Epidermal melanocyte (primary cell): ENCODE data around the gene VPS33A.
"Not testable (repeated sequence)": the region's sequence is repeated elsewhere in the genome, so short reads cannot be mapped to it uniquely, and the experiment has no call there.

Experiments used
- DNase-seq: peaks from one replicate; pipeline ENCODE4 v3.0.0; 2011; ENCODE audit warnings: low spot score; ENCODE audit not compliant: insufficient read length

Gene VPS33A

DNA sequence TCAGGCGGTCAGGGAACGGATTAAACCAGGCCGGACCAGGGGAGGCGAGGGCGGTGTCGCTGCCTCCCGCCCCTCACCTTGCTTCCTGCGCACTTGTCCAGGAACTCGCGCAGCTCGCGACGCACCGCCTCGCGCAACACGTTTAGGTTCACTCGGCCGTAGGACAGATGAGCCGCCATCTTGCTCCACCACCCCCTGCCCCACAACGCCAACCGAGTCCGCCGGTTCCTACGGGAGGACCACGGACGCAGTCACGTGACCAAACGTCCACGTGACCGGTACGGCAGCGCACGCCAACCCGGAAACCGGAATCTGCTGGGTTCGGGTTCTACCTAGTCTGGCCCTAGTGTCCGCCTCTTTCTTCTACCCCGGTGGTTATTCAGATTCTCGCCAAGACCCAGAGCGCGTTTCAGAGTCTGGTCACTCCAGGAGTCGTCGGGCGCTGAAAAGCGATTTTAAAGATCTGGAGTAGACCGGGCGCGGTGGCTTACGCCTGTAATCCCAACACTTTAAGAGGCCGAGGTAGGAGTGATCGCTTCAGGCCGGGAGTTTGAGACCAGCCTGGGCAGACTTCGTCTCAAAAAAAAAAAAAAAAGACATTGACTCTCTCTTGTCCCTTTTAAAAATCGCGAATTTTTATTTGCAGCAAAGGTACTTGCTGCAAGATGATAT lies at the start of gene VPS33A:
VPS33A (minus strand) TSS at position 265 of the 672 bp plus-strand sequence; CDS start at position 179, 86 bp downstream.
- peak; percentile 94 for DNase-seq

DNA sequence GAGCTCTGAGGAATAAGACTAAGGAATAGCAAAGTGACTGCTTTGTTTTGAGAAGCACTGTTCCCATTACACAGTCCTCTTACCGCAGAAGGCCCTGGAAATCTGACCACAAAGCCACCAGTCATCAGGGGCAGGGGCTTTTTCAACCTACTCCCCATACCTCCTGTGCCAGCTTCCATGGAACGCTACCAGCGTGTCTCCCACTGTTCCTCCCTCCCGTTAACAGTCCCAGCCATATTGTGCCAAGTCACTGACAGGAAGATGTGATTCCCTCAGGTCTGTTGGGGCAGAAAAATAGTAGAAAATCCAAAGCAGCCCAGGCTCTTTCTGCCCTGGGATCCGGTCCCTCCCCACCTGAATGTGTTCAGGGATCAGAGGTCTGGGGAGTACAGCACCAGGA lies 46.6 kb upstream of the VPS33A start:
- DNase-seq = no peak

DNA sequence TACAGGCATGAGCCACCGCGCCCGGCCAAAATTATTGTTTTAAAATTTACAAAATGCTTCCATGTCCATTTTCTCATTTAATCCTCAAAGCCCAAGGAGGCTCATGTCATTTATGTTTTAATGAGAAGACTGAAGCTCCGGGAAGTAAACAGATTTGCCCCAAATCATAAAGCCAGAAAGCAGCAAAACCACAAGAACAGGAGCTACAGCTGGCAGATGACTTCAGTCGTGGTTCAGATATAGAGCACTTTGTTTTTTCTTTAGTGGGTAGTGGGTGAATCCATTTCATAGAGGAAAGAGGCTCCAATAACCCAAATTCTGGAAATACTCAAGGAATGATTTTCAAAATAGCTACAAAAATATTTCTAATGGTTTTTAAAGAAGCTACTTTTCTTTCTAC lies 45.4 kb upstream of the VPS33A start:
- DNase-seq = no peak

DNA sequence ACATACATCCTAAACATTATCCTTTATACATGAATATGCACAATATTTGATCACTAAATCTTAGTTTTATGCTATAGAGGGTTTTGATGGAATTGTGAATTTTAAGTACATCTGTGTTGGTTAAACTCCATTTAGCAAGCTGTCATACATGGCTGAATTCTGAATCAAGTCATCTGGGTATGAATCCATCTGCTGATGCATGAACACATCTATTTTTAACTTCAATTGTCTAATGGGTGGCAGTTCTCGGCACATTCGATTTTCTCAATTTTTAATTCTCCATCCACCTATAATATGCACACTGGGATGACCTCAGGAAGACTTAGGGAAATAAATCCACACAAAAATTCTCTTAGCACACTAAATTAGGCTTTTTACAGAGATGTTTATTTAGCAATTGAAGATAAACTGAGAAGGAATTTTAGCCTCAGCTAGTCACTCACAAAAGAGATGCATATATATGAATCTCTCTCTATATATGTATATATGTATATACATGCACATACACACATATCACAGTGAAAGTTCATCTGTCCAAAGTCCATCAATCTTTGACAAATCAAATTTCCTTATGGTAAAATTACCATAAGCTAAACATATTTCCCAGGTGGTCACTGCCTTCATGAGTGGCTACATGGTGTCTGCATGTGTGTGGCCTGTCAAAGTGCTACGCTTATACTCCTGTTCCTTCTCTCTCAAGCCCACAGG lies 44.5 kb upstream of the VPS33A start:
- DNase-seq = no peak

DNA sequence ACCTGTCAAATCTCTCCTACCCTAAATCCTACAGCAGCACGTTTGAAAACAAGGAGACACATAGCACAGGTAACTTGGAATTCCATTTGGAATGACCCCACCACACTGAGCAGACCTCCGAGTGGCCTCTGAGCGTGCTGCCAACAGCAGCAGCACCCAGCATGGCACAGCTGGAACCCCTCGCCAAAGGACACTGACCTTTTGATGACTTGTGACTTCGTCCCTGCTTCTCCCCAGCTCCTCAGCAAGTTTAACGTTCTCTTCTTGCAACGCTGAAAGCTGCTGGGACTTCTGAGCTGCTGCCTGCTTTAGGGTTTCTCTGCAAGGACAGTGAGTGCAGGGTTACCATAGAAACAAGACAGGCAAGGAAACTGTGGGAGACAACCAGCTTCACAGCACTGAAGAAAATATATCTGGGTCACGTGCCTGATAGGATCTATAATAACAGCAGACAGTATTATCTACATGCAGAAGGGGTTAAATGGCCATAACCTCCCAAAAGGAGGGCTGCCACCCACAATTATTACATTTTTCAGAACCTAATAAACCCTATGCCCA lies 43.3 kb upstream of the VPS33A start:
- DNase-seq = no peak

DNA sequence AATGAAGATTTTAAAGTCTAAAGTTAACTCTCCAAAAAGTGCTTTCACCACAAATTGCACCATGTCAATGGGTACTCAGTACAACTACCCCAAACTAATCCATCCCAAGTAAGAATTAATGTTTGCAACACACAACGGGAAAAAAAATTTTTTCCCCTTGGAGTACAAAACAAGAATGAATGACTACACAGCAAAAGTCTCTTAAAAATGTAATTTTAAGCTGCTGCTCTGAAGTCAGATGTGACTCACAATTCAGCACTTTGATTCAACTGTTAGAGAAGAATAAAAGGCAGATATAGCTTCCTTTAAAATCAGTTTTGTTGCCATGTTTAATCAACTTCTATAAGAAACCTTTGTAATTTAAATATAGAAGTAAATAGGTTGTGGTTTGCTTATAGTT lies 42.5 kb upstream of the VPS33A start:
- DNase-seq = no peak

DNA sequence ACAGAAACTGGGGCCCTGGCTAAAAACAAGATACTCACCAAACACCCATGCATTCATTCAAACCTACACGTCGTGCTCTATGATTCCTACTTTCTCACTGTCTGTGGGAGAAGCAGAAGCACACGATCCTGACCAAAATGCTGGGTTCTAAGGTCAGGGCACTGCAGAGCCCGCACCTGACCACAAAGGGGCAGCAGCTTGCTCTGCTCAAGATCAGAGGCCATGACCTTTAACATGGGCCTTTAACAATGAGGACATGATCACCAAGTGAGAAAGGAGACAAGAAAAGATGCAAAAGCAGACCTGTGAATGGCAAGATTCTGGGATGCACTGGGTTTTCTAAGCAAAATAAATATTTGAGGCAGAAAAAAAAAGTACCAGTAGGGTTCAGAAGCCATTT lies 40.1 kb upstream of the VPS33A start:
- DNase-seq = no peak

DNA sequence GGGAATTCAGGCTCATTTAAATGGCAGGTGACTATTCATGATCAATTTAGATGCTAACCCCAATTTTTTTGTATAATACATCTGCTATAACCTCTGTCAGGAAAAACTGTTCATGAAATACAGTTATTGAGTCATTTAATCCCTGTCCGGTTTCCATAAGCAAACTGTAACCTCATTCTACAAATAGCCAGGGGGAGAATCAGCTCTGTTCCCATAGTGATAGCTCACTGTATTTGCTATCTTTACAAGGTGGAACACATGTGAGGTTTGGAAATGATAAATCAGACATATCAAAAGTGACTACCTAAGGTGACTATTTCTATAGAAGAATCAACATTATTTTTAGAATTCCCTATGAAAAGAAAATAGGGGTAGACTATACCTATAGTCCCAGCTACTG lies 38.6 kb upstream of the VPS33A start:
- DNase-seq = no peak

DNA sequence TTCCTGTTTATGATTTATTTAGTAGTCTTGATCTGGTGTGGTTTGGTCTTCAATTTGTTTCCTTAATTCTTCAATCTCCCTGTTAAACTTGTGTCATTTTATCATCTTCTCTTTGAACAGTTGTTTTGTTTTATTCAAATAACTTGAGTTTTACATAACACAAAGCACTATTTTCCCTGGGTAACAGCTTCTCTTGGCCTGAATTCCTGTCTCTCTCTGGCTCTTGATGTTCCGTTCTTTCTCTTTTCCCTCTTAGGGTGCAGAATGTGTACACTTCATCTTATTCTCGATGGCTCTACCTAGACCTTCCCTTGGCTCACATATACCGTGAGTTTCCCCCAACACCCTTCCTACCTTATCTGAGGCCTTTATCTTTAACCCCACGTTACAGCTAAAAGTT lies 36.8 kb upstream of the VPS33A start:
- DNase-seq = no peak

DNA sequence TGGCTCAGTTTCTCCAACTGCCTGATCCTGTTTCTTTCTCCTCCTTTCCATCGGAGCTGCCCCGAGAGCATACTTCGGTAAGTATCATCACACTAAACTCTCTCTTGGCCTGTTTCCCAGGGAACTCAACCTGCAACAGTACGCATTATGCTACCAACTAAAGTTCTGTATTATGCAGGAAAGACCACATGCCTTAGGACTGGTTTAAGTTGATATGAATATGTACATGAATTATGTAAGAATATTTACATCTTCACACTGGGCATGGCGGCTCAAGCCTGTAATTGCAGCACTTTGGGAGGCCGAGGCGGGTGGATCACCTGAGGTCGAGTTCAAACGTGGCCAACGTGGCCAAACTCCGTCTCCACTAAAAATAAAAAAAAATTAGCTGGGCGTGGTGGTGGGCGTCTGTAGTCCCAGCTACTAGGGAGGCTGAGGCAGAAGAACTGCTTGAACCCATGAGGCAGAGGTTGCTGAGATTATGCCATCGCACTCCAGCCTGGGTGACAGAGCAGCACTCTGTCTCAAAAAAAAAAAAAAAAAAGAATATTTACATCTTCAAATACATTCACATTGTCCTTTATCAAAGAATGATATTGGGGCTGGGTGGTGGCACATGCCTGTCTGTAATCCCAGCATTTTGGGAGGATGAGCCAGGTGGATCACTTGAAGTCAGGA lies 31.9 kb upstream of the VPS33A start:
- no peak for DNase-seq

DNA sequence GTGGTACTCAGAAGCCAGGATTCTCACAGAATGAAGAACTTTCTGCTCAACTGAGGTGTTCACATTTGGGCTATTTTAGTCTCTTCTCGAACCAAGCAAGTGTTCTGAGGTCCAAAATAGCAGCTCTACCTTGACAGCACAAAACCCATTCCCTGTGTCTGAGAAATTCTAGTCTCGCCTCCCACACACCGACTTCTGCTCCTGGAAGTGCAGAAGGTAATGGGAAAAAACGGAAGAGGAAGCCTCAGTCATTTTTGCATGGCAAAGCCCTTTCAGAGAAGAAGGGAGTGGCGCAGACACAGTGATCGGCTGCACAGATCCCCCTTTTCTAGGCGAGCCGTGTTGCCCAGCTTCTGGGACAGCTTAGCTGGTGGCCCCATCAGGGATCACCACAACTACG lies 31.2 kb upstream of the VPS33A start:
- DNase-seq = no peak

DNA sequence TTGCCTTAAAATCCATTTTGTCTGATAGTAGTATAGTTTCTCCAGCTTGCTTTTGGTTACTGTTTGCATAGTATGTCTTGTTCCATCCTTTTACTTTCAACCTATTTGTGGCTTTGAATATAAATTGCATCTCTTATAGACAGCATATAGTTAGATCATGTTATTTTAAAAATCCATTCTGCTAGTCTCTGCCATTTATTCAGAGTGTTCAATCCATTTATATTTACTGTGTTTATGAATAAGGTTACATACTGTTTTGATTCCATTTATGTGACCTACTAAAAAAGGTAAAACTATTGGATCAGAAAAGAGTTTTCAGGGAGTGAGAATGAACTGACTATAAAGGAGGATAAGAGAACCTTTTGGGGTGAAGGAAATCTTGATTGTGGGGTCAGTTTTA lies 29.6 kb upstream of the VPS33A start:
- no peak for DNase-seq

DNA sequence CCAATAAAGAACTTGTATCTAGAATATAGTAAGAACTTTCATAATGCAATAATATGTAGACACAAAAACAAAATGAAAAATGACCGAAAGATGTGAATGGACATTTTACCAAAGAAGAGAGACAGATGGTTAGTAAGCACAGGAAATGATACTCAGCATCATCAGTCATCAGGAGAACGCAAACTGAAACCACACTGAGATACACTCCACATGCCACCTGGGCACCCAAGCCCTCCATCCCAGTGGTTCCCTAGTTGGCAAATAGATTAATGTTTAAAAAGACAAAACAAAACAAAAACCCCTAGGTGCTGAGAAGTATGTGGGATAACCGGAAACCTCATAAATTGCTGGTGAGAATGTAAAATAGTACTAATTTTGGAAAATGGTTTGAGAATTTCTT lies 26.8 kb upstream of the VPS33A start:
- DNase-seq = no peak

DNA sequence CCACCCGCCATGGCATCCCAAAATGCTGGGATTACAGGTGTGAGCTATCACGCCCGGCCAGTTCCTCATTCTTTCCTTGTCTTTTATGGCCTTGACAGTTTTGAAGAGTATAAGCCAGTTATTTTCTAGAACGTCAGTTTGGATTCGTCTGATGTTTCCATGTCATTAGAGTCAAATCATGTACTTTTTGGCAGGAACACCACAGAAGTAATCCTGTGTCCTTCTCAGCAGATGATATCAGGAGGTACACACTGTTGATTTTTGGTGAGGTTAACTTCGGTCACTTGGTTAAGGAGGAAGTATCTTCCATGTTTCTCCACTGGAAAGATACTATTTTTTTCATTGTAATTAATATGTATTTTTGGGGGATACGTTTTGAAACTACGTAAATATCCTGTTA lies 25.1 kb upstream of the VPS33A start:
- DNase-seq = no peak

DNA sequence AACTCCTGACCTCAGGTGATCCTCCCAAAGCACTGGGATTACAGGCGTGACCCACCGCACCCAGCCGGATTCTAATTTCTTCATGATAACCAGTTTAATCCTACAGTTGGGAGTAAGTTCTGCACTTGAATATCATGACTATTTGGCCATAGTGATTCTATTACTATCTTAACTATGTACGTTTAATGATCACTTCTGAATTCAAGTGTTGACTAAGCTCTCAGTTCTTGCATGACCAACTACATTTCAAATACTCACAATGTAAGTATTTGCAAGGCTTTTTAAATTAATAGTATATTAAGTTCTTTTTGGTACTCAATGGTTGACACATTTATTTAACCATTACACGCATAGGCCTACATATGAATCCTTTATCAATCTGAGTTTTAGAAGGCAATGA lies 17.4 kb upstream of the VPS33A start:
- no peak for DNase-seq

DNA sequence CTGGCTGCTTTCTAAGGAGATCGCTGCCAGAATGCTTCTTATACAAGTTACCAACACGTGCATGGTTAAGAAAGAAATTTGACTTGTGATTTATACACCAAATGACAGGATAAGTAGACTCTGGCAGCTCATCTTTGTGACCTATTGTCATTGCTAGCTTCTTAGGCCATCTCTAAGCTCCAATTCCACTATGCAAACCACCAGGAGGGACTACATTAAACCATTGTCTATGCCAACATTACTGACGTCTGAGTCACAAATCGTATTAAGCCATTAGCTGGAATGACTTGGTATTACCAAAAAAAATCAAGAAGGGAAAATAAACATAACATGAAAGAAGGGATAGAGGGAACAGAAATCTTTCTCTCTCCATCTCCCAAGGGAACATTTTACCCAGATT lies 15.8 kb upstream of the VPS33A start:
- no peak for DNase-seq

DNA sequence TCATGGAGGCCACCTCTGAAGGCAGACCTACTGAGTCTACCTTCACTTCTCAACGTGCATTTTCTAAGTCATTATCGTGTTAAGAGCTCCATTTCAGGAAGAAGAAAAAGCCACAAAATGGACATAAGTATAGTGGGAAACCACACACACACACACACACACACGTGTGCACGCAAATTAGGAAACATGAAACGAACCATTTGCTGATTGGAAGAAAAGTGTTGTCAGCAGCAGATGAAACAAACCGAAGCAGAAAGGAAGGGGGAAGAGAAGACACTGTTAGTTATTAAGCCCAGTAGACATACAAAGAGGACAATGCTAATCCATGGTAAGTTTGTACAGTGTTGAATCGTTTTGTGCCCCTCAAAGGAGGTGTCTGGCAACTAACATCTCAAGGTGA lies 9.9 kb upstream of the VPS33A start:
- DNase-seq = no peak

DNA sequence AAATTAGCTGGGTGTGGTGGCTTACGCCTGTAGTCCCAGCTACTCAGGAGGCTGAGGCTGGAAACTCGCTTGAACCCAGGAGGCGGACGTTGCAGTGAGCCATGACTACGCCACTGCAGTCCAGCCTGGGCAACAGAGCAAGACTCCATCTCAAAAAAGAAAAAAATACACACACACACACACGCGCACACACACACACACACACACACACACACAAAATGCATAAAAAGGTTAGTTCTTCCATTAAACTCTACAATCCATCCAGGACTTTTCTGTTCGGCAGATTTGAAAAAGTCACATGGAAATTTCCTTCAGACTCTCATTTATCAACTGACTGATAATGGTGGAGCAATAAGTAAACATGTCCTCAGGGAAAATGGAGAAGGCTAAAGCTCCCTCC lies 9.2 kb upstream of the VPS33A start:
- DNase-seq = no peak

DNA sequence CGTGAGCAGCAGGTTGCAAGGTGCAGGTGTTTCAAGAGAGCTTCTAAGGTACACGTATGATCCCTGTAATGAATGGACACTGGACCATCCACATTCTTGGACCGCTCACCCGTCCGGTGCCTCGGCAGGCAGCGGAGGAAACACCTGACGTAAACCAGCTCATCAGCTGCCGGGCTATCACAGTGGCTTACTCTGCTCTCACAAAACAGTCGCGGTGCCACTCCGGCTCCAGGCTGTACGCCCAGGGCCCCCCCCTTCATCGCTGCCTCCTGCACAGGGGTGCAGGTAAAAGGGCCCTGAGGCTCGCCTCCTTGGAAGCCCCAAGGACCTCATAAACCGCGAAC lies 436 bp downstream of the VPS33A start:
- no peak for DNase-seq

DNA sequence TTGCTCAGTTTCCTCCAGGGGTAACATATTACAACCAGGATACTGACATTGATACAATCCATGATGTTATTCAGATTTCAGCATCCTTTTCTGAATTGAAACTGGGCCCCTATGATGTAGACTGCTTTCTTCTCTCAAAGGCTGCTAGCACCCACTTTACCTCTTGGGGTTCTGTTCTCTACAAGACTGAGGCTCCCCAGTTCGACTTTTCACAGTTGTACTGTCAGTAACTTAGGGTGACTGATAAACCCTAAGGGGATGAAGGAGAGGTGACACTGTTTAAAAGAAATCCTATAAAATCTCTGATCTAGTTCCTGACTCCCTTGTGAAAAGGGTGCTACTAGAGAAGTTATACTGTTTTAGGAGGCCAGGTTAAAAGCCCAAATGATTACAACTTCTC lies 818 bp downstream of the VPS33A start:
- DNase-seq = no peak

DNA sequence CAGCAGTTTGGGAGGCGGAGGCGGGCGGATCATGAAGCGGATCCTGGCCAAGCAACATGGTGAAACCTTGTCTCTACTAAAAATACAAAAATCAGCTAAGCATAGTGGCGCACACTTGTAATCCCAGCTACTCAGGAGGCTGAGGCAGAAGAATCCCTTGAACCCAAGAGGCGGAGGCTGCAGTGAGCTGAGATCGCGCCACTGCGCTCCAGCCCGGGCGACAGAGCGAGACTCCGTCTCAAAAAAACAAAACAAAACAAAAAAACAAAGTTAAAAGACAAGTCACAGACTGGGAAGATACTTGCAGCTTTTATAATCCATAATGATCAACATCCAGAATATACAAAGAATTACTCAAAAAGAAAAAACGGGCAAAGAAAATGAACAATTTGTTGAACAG lies 5.6 kb downstream of the VPS33A start:
- DNase-seq = not testable (repeated sequence)

DNA sequence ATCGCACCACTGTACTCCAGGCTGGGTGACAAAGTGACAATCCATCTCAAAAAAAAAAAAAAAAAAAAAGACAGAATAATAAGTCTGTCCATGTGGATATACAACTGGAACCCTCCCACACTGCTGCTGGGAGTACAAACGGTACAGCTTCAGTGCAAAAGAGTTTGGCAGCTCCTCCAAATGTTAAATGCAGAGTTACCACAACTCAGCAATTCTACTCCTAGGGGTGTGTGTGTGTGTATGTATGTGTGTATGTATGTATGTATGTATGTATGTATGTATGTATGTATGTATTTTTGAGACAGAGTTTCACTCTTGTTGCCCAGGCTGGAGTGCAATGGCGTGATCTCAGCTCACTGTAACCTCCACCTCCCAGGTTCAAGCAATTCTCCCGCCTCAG lies 7.4 kb downstream of the VPS33A start:
- not testable (repeated sequence) for DNase-seq

DNA sequence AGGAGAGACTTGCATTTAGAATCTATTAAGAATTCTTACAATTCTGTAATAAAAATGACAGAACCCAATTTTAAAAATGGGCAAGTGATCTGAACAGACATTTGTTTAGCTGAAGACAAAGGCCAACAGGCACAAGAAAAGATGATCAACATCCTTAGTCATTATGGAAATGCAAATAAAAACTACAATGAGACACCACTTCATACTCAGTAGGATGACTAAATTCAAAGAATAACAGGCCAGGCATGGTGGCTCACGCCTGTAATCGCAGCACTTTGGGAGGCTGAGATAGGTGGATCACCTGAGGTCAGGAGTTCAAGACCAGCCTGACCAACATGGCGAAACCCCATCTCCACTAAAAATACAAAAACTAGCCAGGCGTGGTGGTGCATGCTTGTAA lies 7.8 kb downstream of the VPS33A start:
- not testable (repeated sequence) for DNase-seq
